ENCODE measurements around the gene EVL. TPM values are rescaled to one million over a fixed set of nuclear protein-coding genes. Genes with fewer than 3 reads are reported as not detected.
A peak's percentile ranks its signal among the peaks of the same experiment; 100 is the strongest.
"Not testable (repeated sequence)": the region's sequence is repeated elsewhere in the genome, so short reads cannot be mapped to it uniquely, and the experiment has no call there.

Gene EVL
- total RNA-seq, 1 donor from 2014 or later: 21.9 TPM

- Histone ChIP-seq H3K27me3 (ENCODE audit: control insufficient read depth in 3 of 3, insufficient read depth in 3 of 3, low read length in 3 of 3) (peaks cover 25 to 29% (median 27%) of the 10 kb centered on the region in 3 donors), H3K4me3 (ENCODE audit: low read length in 3 of 3) (no peak overlapping the region), H3K9ac (ENCODE audit: low read depth in 1 of 3, low read length in 3 of 3) (no peak overlapping the region), H3K36me3 (ENCODE audit: control insufficient read depth in 3 of 3, insufficient read depth in 3 of 3, low read length in 3 of 3) (no peaks in the 10 kb centered on the region), H3K9me3 (ENCODE audit: control insufficient read depth in 3 of 3, low read length in 3 of 3) (peaks cover 0 to 10% (median 6%) of the 10 kb centered on the region in 3 donors), H3K4me1 (ENCODE audit: control insufficient read depth in 3 of 3, insufficient read depth in 3 of 3, low read length in 3 of 3) (peaks cover 3 to 9% (median 4%) of the 10 kb centered on the region in 3 donors), H3K27ac (ENCODE audit: low read depth, low read length) (no peak overlapping the region)
Observed at GRCh38 chr14:100156776-100157175, 91.6 kb downstream of the EVL start.

- H3K4me1 ChIP-seq (ENCODE audit: control insufficient read depth in 3 of 3, insufficient read depth in 3 of 3, low read length in 3 of 3); H3K27ac ChIP-seq (ENCODE audit: low read depth, low read length); H3K9ac ChIP-seq (ENCODE audit: low read depth in 1 of 3, low read length in 3 of 3); H3K36me3 ChIP-seq (ENCODE audit: control insufficient read depth in 3 of 3, insufficient read depth in 3 of 3, low read length in 3 of 3); H3K4me3 ChIP-seq (ENCODE audit: low read length in 3 of 3): not testable (repeated sequence)
- Histone ChIP-seq H3K27me3 (ENCODE audit: control insufficient read depth in 3 of 3, insufficient read depth in 3 of 3, low read length in 3 of 3) (peaks cover 21 to 29% (median 25%) of the 10 kb centered on the region in 3 donors), H3K9me3 (ENCODE audit: control insufficient read depth in 3 of 3, low read length in 3 of 3) (peaks cover 0 to 10% (median 6%) of the 10 kb centered on the region in 3 donors)
Observed at GRCh38 chr14:100157548-100158232, 92.5 kb downstream of the EVL start.

GRCh38 chr14:100158566-100159093 lies 93.4 kb downstream of the EVL start:
- Histone ChIP-seq H3K9ac (ENCODE audit: low read depth in 1 of 3, low read length in 3 of 3) (no peak overlapping the region), H3K4me3 (ENCODE audit: low read length in 3 of 3) (peak overlapping the region in 1 of 3 donors; percentile 32), H3K36me3 (ENCODE audit: control insufficient read depth in 3 of 3, insufficient read depth in 3 of 3, low read length in 3 of 3) (no peaks in the 10 kb centered on the region), H3K4me1 (ENCODE audit: control insufficient read depth in 3 of 3, insufficient read depth in 3 of 3, low read length in 3 of 3) (peaks cover 3 to 9% (median 4%) of the 10 kb centered on the region in 3 donors), H3K9me3 (ENCODE audit: control insufficient read depth in 3 of 3, low read length in 3 of 3) (peaks cover 0 to 10% (median 6%) of the 10 kb centered on the region in 3 donors), H3K27ac (ENCODE audit: low read depth, low read length) (no peak overlapping the region), H3K27me3 (ENCODE audit: control insufficient read depth in 3 of 3, insufficient read depth in 3 of 3, low read length in 3 of 3) (peaks cover 21 to 29% (median 25%) of the 10 kb centered on the region in 3 donors)

GRCh38 chr14:100159094-100159864 lies 94.1 kb downstream of the EVL start, which contains the start of gene DEGS2:
Gene DEGS2, minus strand, starts transcription at chr14:100159645. Its CDS starts 58 bp downstream, at chr14:100159587.
- Histone ChIP-seq H3K4me3 (ENCODE audit: low read length in 3 of 3) (peak within 1 kb of the TSS in 2 of 3 donors; percentile 29 to 32), H3K27me3 (ENCODE audit: control insufficient read depth in 3 of 3, insufficient read depth in 3 of 3, low read length in 3 of 3) (peaks cover 21 to 29% (median 25%) of the 10 kb centered on the region in 3 donors), H3K9ac (ENCODE audit: low read depth in 1 of 3, low read length in 3 of 3) (peak within 1 kb of the TSS in 1 of 3 donors; percentile 14), H3K9me3 (ENCODE audit: control insufficient read depth in 3 of 3, low read length in 3 of 3) (peaks cover 0 to 10% (median 6%) of the 10 kb centered on the region in 3 donors), H3K4me1 (ENCODE audit: control insufficient read depth in 3 of 3, insufficient read depth in 3 of 3, low read length in 3 of 3) (peaks cover 3 to 9% (median 4%) of the 10 kb centered on the region in 3 donors), H3K36me3 (ENCODE audit: control insufficient read depth in 3 of 3, insufficient read depth in 3 of 3, low read length in 3 of 3) (no peaks in the 10 kb centered on the region), H3K27ac (ENCODE audit: low read depth, low read length) (no peak within 1 kb of the TSS)

GRCh38 chr14:100159865-100160533 lies 94.8 kb downstream of the EVL start:
- Histone ChIP-seq H3K27me3 (ENCODE audit: control insufficient read depth in 3 of 3, insufficient read depth in 3 of 3, low read length in 3 of 3) (peaks cover 21 to 29% (median 25%) of the 10 kb centered on the region in 3 donors), H3K9ac (ENCODE audit: low read depth in 1 of 3, low read length in 3 of 3) (no peak overlapping the region), H3K4me3 (ENCODE audit: low read length in 3 of 3) (peak overlapping the region in 1 of 3 donors; percentile 6)

GRCh38 chr14:100160534-100160916 lies 95.3 kb downstream of the EVL start:
- Histone ChIP-seq H3K27me3 (ENCODE audit: control insufficient read depth in 3 of 3, insufficient read depth in 3 of 3, low read length in 3 of 3) (peaks cover 21 to 29% (median 25%) of the 10 kb centered on the region in 3 donors), H3K9me3 (ENCODE audit: control insufficient read depth in 3 of 3, low read length in 3 of 3) (peaks cover 0 to 3% (median 0%) of the 10 kb centered on the region in 3 donors), H3K36me3 (ENCODE audit: control insufficient read depth in 3 of 3, insufficient read depth in 3 of 3, low read length in 3 of 3) (no peaks in the 10 kb centered on the region), H3K27ac (ENCODE audit: low read depth, low read length) (no peak overlapping the region), H3K4me1 (ENCODE audit: control insufficient read depth in 3 of 3, insufficient read depth in 3 of 3, low read length in 3 of 3) (peaks cover 3 to 9% (median 4%) of the 10 kb centered on the region in 3 donors), H3K9ac (ENCODE audit: low read depth in 1 of 3, low read length in 3 of 3) (no peak overlapping the region), H3K4me3 (ENCODE audit: low read length in 3 of 3) (no peak overlapping the region)

More at GRCh38 chr14:100159865-100160533, 94.8 kb downstream of the EVL start:
- H3K4me1 ChIP-seq (ENCODE audit: control insufficient read depth in 3 of 3, insufficient read depth in 3 of 3, low read length in 3 of 3): peaks cover 3 to 9% (median 4%) of the 10 kb centered on the region in 3 donors
- peaks cover 0 to 5% (median 1%) of the 10 kb centered on the region in 3 donors for H3K9me3 ChIP-seq (ENCODE audit: control insufficient read depth in 3 of 3, low read length in 3 of 3)
- no peaks in the 10 kb centered on the region for H3K36me3 ChIP-seq (ENCODE audit: control insufficient read depth in 3 of 3, insufficient read depth in 3 of 3, low read length in 3 of 3)
- H3K27ac ChIP-seq (ENCODE audit: low read depth, low read length): no peak overlapping the region

GRCh38 chr14:100165376-100165775 lies 100.2 kb downstream of the EVL start:
- Histone ChIP-seq H3K9ac (ENCODE audit: low read depth in 1 of 3, low read length in 3 of 3) (no peak overlapping the region), H3K27ac (ENCODE audit: low read depth, low read length) (no peak overlapping the region), H3K36me3 (ENCODE audit: control insufficient read depth in 3 of 3, insufficient read depth in 3 of 3, low read length in 3 of 3) (no peaks in the 10 kb centered on the region), H3K27me3 (ENCODE audit: control insufficient read depth in 3 of 3, insufficient read depth in 3 of 3, low read length in 3 of 3) (peaks cover 7 to 13% (median 9%) of the 10 kb centered on the region in 3 donors), H3K9me3 (ENCODE audit: control insufficient read depth in 3 of 3, low read length in 3 of 3) (peaks cover 0 to 3% (median 0%) of the 10 kb centered on the region in 3 donors), H3K4me3 (ENCODE audit: low read length in 3 of 3) (no peak overlapping the region), H3K4me1 (ENCODE audit: control insufficient read depth in 3 of 3, insufficient read depth in 3 of 3, low read length in 3 of 3) (peaks cover 0 to 4% (median 0%) of the 10 kb centered on the region in 3 donors)

- H3K27me3 ChIP-seq (ENCODE audit: control insufficient read depth in 3 of 3, insufficient read depth in 3 of 3, low read length in 3 of 3): peaks cover 1 to 12% (median 8%) of the 10 kb centered on the region in 3 donors
- H3K27ac ChIP-seq (ENCODE audit: low read depth, low read length): no peak overlapping the region
- no peak overlapping the region for H3K9ac ChIP-seq (ENCODE audit: low read depth in 1 of 3, low read length in 3 of 3)
- H3K36me3 ChIP-seq (ENCODE audit: control insufficient read depth in 3 of 3, insufficient read depth in 3 of 3, low read length in 3 of 3): no peaks in the 10 kb centered on the region
- no peak overlapping the region for H3K4me3 ChIP-seq (ENCODE audit: low read length in 3 of 3)
- peaks cover 0 to 4% (median 0%) of the 10 kb centered on the region in 3 donors for H3K4me1 ChIP-seq (ENCODE audit: control insufficient read depth in 3 of 3, insufficient read depth in 3 of 3, low read length in 3 of 3)
- no peaks in the 10 kb centered on the region for H3K9me3 ChIP-seq (ENCODE audit: control insufficient read depth in 3 of 3, low read length in 3 of 3)
Observed at GRCh38 chr14:100165831-100166440, 100.7 kb downstream of the EVL start.

- no peak overlapping the region for H3K27ac ChIP-seq (ENCODE audit: low read depth, low read length)
- H3K36me3 ChIP-seq (ENCODE audit: control insufficient read depth in 3 of 3, insufficient read depth in 3 of 3, low read length in 3 of 3): no peaks in the 10 kb centered on the region
- no peak overlapping the region for H3K9ac ChIP-seq (ENCODE audit: low read depth in 1 of 3, low read length in 3 of 3)
- peaks cover 4 to 20% (median 14%) of the 10 kb centered on the region in 3 donors for H3K27me3 ChIP-seq (ENCODE audit: control insufficient read depth in 3 of 3, insufficient read depth in 3 of 3, low read length in 3 of 3)
- H3K4me1 ChIP-seq (ENCODE audit: control insufficient read depth in 3 of 3, insufficient read depth in 3 of 3, low read length in 3 of 3): peaks cover 0 to 4% (median 0%) of the 10 kb centered on the region in 3 donors
- no peak overlapping the region for H3K4me3 ChIP-seq (ENCODE audit: low read length in 3 of 3)
- H3K9me3 ChIP-seq (ENCODE audit: control insufficient read depth in 3 of 3, low read length in 3 of 3): no peaks in the 10 kb centered on the region
Observed at GRCh38 chr14:100168506-100168905, 103.3 kb downstream of the EVL start.

All from skeletal muscle tissue (tissue), 4 donors.